ENCODE measurements around the gene RBP4.

The RBP4 gene

GRCh38 chr10:93601146-93601773, at the start of gene RBP4:
RBP4 (minus strand) TSS chr10:93601235; CDS start chr10:93601028, 207 bp downstream.
- DNase-seq, result no peak

GRCh38 chr10:93639791-93640190, 38.8 kb upstream of the RBP4 start:
- no peak for DNase-seq

- no peak for DNase-seq
Observed at GRCh38 chr10:93630625-93631557, 29.9 kb upstream of the RBP4 start.

GRCh38 chr10:93629647-93630305, 28.7 kb upstream of the RBP4 start:
- no peak for DNase-seq

- DNase-seq, result no peak
Observed at GRCh38 chr10:93628858-93629257, 27.8 kb upstream of the RBP4 start.

- no peak for DNase-seq
Observed at GRCh38 chr10:93622942-93623341, 21.9 kb upstream of the RBP4 start.

- no peak for DNase-seq
Observed at GRCh38 chr10:93620925-93621324, 19.9 kb upstream of the RBP4 start.

- DNase-seq, result no peak
Observed at GRCh38 chr10:93615576-93616235, 14.7 kb upstream of the RBP4 start.

- no peak for DNase-seq
Observed at GRCh38 chr10:93614101-93614825, 13.2 kb upstream of the RBP4 start.

- DNase-seq, result no peak
Observed at GRCh38 chr10:93613126-93613525, 12.1 kb upstream of the RBP4 start.

GRCh38 chr10:93612311-93612710, 11.3 kb upstream of the RBP4 start, which contains the start of gene PDE6C:
PDE6C (plus strand) TSS chr10:93612537; CDS start chr10:93612726, 189 bp downstream.
- no peak for DNase-seq

GRCh38 chr10:93608421-93608820, 7.4 kb upstream of the RBP4 start:
- no peak for DNase-seq

GRCh38 chr10:93604146-93604545, 3.1 kb upstream of the RBP4 start:
- DNase-seq, result no peak

- DNase-seq, result no peak
Observed at GRCh38 chr10:93603023-93603422, 2.0 kb upstream of the RBP4 start.

- no peak for DNase-seq
Observed at GRCh38 chr10:93601774-93602162, 733 bp upstream of the RBP4 start.

GRCh38 chr10:93600446-93601145, 439 bp downstream of the RBP4 start:
- no peak for DNase-seq

GRCh38 chr10:93599778-93600177, 1.3 kb downstream of the RBP4 start:
- DNase-seq, result no peak

- no peak for DNase-seq
Observed at GRCh38 chr10:93599335-93599734, 1.7 kb downstream of the RBP4 start.

GRCh38 chr10:93598157-93598556, 2.9 kb downstream of the RBP4 start:
- DNase-seq, result no peak

- DNase-seq, result no peak
Observed at GRCh38 chr10:93597075-93597599, 3.9 kb downstream of the RBP4 start.

GRCh38 chr10:93596539-93596938, 4.5 kb downstream of the RBP4 start:
- DNase-seq, result no peak
